Astrocyte of the hippocampus (primary cell): ENCODE results near the gene ROCK2.
"Not testable (repeated sequence)": the region's sequence is repeated elsewhere in the genome, so short reads cannot be mapped to it uniquely, and the experiment has no call there.

ENCODE experiments used
- DNase-seq: peaks from one replicate; pipeline ENCODE4 v3.0.0; 2011; ENCODE audit warnings: low read depth, low spot score

ROCK2 gene

GRCh38 chr2:11179899-11180298 lies 164.5 kb downstream of the ROCK2 start:
- DNase-seq: no peak

- no peak for DNase-seq
Measured at GRCh38 chr2:11179196-11179595, 165.2 kb downstream of the ROCK2 start.

GRCh38 chr2:11177871-11178690 lies 166.4 kb downstream of the ROCK2 start:
- no peak for DNase-seq

- DNase-seq: peak; percentile 75
Measured at GRCh38 chr2:11175293-11175795, 169.1 kb downstream of the ROCK2 start.

DNA sequence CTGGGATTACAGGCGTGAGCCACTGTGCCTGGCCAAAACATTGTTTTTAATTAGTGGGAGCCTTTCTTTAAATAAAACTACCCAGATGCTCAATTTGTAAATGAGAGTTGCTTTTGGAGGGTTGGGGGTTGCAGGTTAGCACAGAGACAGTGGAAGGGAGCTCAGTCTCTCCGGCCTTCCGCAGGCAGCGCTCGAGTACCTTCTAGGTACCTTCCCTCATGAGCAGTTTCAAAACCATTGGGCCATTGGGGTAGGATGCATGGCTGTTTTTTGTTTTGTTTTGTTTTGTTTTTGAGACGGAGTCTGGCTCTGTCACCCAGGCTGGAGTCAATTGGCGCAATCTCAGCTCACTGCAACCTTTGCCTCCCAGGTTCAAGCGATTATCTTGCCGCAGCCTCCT lies 170.2 kb downstream of the ROCK2 start:
- DNase-seq: no peak

DNA sequence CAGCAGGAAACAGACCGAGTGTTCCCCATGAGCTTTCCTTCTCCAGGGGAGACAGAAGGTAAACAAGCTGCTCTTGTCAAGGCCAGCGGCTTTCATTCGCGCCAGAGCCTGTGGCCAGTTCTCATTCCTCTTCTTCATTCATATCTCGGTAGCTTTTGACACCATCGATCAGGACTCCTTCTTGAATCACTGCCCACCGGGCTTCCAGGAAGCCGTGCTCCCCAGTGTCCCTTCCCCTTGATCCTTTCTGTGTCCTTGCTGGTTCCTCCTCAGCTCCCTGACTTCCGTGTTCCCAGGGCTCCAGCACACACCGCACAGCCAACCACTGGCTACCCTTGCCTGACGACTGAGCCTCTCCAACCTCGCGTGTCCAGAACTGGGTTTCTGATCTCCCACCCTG lies 175.1 kb downstream of the ROCK2 start:
- no peak for DNase-seq

GRCh38 chr2:11168488-11168887 lies 175.9 kb downstream of the ROCK2 start:
- no peak for DNase-seq

DNA sequence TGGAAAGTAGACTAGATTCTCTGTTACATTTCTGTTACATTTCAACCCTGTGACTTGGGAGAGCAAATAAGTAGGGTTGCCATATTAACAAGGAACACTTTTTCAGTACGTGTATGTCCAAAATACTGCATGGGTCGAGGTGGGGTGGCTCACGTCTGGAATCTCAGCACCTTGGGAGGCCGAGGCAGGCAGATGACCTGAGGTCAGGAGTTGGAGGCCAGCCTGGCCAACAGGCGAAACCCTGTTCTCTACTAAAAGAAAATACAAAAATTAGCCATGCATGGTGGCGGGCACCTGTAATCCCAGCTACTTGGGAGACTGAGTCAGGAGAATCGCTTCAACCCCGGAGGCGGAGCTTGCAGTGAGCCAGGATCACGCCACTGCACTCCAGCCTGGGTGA lies 178.0 kb downstream of the ROCK2 start:
- no peak for DNase-seq

GRCh38 chr2:11165046-11165445 lies 179.4 kb downstream of the ROCK2 start:
- not testable (repeated sequence) for DNase-seq

DNA sequence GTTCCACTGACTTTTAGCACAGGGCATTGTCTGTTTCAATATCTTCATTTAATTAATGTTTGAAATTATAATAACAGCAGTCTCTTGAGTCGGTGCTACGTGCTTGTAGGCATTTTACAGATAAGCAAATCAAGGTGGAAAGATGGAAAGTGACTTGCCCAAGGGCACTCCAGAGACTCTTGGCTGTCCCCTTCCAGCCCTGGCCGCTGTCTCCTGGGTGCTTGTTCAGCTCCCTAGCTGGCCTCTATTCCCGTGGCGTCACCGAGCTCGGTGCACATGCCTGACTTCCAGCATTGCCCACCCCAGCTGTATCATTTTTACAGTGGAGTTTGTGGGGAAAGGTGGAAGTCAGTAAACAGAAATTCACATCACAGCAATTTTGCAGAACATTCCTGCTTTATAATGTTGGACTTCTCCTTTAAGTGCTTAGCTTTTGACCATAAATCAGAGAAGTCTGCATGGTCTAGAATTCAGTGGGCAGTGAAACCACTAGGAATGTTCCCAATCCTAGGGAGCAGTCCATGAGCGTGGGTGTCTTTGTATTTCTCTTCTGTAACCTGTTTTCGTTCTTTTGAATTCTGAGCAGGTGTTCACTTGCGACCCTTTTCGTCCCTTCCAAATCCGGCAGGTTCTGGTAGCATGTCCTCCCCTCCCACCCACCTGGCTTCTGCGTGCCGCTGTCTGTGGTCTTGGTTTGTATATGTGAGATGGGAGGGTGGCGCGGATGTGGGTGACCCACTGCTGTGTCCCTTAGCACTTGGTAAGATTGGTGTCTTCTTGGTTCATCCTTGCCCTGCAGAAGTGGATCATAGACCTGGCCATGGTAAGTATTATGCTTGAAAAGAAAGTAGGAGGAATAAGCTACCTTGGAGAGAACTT lies 180.8 kb downstream of the ROCK2 start:
- peak; percentile 34 for DNase-seq

- no peak for DNase-seq
Measured at GRCh38 chr2:11161747-11162146, 182.7 kb downstream of the ROCK2 start.

DNA sequence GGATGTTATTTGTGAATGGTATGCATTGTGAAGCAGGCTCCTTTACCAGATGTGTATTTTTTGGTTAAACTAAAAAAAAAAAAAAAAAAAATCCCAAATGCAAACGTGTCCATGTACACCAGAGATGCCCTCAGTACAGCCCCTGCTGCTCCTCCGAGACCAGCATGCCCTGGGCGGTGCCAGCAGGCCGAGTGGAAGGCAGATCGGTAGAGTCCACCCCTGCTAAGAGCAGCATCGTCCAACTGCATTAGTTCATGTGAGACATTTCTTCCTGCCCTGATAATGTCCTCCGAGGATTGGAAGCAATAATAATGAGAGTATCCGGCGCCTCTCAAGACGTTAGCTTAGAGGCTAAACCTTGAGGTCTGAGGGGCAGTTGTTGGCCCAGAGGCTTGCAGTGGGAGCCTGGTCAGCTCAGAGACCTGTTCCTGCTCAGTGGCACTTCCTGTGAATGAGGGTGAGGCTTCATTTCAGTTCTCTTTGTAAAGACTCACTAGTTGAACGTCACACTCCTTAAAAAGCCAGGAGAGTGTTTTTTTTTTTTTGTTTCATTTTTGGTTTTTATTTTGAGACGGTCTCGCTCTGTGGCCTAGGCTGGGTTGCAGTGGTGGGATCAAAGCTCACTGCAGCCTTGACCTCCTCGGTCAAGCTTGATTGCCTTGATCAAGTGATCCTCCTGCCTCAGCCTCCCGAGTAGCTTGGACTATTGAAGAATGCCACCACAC lies 183.5 kb downstream of the ROCK2 start:
- no peak for DNase-seq

DNA sequence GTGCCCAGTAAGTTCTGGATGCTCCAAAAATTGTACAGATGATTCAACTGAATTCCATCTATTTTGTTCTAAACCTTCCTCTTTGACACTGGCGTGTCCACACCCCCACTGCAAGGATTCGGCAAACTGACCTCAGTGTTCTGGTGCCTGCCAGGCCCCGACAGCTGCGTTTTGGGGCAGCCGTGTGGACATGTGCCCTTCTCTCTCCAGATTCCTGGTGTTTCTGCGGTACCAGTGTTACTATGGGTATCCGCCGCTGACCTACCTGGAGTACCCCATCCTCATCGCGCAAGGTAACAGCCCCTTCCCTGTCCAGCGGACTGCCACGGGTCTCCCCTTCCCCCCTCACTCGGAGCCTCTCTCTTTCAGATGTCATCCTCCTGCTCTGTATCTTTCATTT lies 184.2 kb downstream of the ROCK2 start:
- no peak for DNase-seq

DNA sequence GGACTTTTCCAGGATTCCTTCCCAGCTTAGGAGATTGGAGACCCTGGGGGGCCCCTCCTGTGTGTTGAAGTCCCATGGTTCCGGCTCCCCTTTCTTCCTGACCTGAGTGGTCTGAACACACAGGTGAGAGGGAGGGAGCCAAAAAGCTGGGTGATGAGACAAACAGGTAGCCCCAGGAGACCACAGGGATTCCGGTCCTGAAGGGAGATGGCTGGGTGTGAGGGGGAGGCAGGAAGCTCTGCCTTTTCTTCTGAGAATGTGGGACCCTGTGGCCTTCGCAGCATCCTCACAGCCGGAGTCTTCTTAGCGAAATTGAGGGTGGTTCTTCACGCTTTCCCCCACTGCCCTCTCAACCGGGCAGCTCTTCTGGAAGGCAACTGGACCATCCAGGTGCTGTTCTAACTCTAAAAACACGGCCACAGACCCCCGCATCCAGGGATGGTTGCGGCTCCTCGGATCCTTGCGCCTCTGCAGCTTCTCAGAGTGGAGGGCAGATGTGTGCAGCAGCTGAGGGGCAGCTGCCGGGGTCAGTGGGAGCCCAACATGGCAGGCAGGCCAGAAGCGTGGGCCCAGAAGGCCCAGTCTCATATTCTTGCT lies 184.8 kb downstream of the ROCK2 start:
- DNase-seq: no peak

DNA sequence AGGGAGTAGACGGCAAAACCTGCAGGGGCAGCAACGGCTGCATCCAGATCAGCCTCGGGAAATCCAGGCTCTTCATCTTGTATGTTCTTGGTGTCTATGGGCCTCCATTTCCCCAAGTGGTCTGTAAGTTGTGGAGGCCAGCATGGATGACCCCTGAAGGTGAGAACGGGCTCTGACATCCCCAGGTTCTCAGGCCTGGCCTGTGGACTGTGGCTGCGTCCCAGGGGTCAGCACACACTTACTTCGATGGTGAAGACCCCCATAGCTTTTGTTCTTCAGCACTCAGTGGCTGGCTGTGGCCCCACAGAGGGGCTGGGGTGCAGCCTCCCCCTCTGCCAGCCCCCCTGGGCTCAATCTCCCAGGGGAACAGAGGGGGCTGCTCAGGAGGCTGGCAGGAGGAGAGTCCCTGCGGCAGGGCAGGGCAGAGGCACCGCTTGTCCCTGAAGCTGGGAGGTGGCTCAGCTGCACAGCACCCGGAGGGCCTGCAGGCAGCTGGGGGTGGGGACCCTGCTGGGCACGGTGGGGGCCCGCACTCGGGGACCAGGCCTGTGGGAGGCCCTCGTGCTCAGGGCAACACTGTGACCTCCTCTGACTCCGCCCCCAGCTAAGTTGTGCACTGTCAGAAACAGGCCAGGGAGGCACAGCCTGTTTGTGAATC lies 185.4 kb downstream of the ROCK2 start:
- DNase-seq: no peak

DNA sequence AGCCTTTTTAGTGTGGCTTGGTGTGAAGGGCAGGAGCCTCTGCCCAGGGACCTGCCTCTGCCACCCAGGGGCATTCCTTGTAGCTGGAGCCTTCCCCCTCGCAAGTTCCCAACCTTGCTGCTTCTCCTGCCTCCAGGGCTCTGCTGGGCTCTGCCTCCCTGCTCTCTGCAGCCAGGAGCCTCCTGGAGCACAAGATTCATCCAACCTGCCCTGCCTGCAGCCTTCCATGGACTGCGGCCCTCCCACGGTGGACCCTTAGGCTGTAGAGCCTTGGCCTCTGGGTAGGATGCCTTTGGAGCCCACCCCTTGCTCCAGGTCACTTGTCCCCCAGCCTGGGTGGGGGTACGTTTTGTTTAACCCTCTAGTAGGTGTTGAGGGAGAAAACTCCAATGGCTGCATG lies 186.7 kb downstream of the ROCK2 start:
- no peak for DNase-seq

- DNase-seq: no peak
Measured at GRCh38 chr2:11157296-11157695, 187.1 kb downstream of the ROCK2 start.

GRCh38 chr2:11156396-11157075 lies 187.9 kb downstream of the ROCK2 start:
- DNase-seq: no peak

GRCh38 chr2:11155381-11156035 lies 188.9 kb downstream of the ROCK2 start, which contains the start of gene SLC66A3:
Gene SLC66A3 (plus strand): TSS chr2:11155467. CDS start chr2:11155547, 80 bp downstream.
- DNase-seq: peak; percentile 95

DNA sequence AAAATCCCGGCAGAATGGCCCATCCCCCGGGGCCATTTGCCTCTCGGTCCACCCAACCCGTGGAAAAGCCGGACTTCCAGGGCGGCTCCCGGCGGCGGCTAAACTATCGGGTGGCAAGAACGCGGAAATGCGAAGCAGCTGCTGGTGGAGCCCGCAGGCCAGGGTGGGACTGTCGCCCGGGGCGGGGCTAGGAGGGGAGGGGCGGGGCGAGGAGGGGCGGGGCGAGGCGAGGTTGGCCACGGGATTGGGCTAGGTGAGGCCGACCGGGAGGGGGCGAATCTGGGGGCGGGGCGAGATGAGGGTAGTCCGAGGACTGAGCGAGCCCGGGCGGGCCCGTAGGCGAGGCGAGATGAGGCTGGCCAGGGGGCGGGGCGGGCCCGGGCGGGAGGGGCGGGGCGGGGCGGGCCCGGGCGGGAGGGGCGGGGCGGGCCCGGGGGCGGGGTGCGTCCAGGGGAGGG lies 189.5 kb downstream of the ROCK2 start:
- DNase-seq: peak; percentile 98
